Lower leg skin (tissue), 4 donors: ENCODE results near the gene SLFN13. TPM values are rescaled to one million over a fixed set of nuclear protein-coding genes. Genes with fewer than 3 reads are reported as not detected.
A peak's percentile ranks its signal among the peaks of the same experiment; 100 is the strongest.

ENCODE experiments used
- DNase-seq, 2 donors: peaks; one replicate each; pipeline ENCODE4 v3.0.0-alpha.2; 2019; ENCODE audit warnings: low spot score in 2 of 2
- H3K4me3 ChIP-seq: fragments of 200-600 bp; sonication (generic); 2 replicates; pipeline ENCODE4 v1.5.1; 2017; ENCODE audit warnings: mild to moderate bottlenecking, low read depth; ENCODE audit not compliant: poor library complexity, severe bottlenecking
- CTCF ChIP-seq, 3 donors: fragments of 450-650 bp; IDR thresholded peaks; one replicate each; pipeline ENCODE4 v1.5.1; 2016; ENCODE audit warnings: antibody characterized with exemption in 3 of 3, mild to moderate bottlenecking in 3 of 3, moderate library complexity in 2 of 3
- POLR2A ChIP-seq, 2 donors: fragments of 450-650 bp; IDR thresholded peaks; one replicate each; pipeline ENCODE4 v1.6.1; 2016 to 2017; ENCODE audit warnings: antibody characterized with exemption in 2 of 2, mild to moderate bottlenecking in 1 of 2, moderate library complexity in 1 of 2
- WGBS, 2 donors: methylation state at CpG; one replicate each; pipeline ENCODE4 v1.1.5; 2018; 5-methylcytosine and 5-hydroxymethylcytosine counted together
- intact Hi-C: fragments of 100-400 bp; cut with DNase I; formaldehyde crosslinking; loops from one replicate; pipeline ENCODE4 v1.15.0; 2023; ENCODE audit warnings: low total_unique reads
- total RNA-seq, 4 donors: library from RNA; depleted of rRNA; stranded (reverse); fragments of >200 nt; gene quantifications; one replicate each; pipeline ENCODE4 v1.1.0, GENCODE V29; 2016

The SLFN13 gene
- total RNA-seq, result 1 to 10 TPM; 2.9 to 7.8 (median 5.1) TPM

- peak within 1 kb of the TSS; percentile 31 for H3K4me3 ChIP-seq
- peak; percentile 60 to 95 for DNase-seq
- intact Hi-C loops, result no loop called here
- WGBS, 2 donors, result 2% methylated on average over 36 to 41 of the region's 44 CpGs
- TF ChIP-seq CTCF (IDR thresholded peaks at IDR 0.05) (no peak), POLR2A (IDR thresholded peaks at IDR 0.05) (no peak)
Observed at GRCh38 chr17:35448214-35448898, at the start of gene SLFN13. TSS of gene SLFN13 (minus strand) at chr17:35448766. CDS start at chr17:35445680, 3,086 bp downstream.

- H3K4me3 ChIP-seq, result no peak overlapping the region
- no peak for TF ChIP-seq CTCF (IDR thresholded peaks at IDR 0.05)
- no peak for TF ChIP-seq POLR2A (IDR thresholded peaks at IDR 0.05)
- DNase-seq, result no peak
- WGBS, 2 donors, result 24 to 32% methylated on average over 30 of the region's 30 CpGs
- intact Hi-C loops, result no loop called here
Observed at GRCh38 chr17:35496451-35497290, 48.1 kb upstream of the SLFN13 start.

GRCh38 chr17:35493040-35493439 is 44.5 kb upstream of the SLFN13 start:
- WGBS, 2 donors, result 14 to 17% methylated on average over 2 of the region's 2 CpGs
- intact Hi-C loops, result no loop called here
- TF ChIP-seq CTCF (IDR thresholded peaks at IDR 0.05), result no peak
- no peak for TF ChIP-seq POLR2A (IDR thresholded peaks at IDR 0.05)
- DNase-seq, result no peak
- no peak overlapping the region for H3K4me3 ChIP-seq

- intact Hi-C loops, result no loop called here
- WGBS, 2 donors, result 17 to 33% methylated on average over 3 of the region's 3 CpGs
- DNase-seq, result no peak
- no peak overlapping the region for H3K4me3 ChIP-seq
- no peak for TF ChIP-seq CTCF (IDR thresholded peaks at IDR 0.05)
- no peak for TF ChIP-seq POLR2A (IDR thresholded peaks at IDR 0.05)
Observed at GRCh38 chr17:35491417-35491816, 42.9 kb upstream of the SLFN13 start.

GRCh38 chr17:35489944-35490343 is 41.4 kb upstream of the SLFN13 start:
- intact Hi-C loops, result no loop called here
- H3K4me3 ChIP-seq, result no peak overlapping the region
- WGBS, 2 donors, result 11 to 15% methylated on average over 18 of the region's 18 CpGs
- no peak for DNase-seq
- TF ChIP-seq POLR2A (IDR thresholded peaks at IDR 0.05) (no peak), CTCF (IDR thresholded peaks at IDR 0.05) (no peak)
